ENCODE data around the gene NAALADL1. TPM values are rescaled to one million over a fixed set of nuclear protein-coding genes. Genes with fewer than 3 reads are reported as not detected.

The NAALADL1 gene
- total RNA-seq, 3 donors from 2014 or later: 6.9 to 57.7 (median 32.6) TPM

GRCh38 chr11:65102142-65103095, 44.1 kb upstream of the NAALADL1 start:
- no peak for ATAC-seq
- Histone ChIP-seq H3K4me1 (ENCODE audit: low read depth) (peaks cover 4% of the 10 kb centered on the region), H3K36me3 (ENCODE audit: low read depth) (no peaks in the 10 kb centered on the region), H3K4me3 (no peak overlapping the region), H3K9me3 (no peaks in the 10 kb centered on the region)
- no peak for TF ChIP-seq CTCF (IDR thresholded peaks at IDR 0.05)
- intact Hi-C loops (cut with DNase I, micrococcal nuclease): no loop called here
- DNase-seq: no peak

- Histone ChIP-seq H3K4me1 (ENCODE audit: low read depth) (peaks cover 14% of the 10 kb centered on the region), H3K9me3 (no peaks in the 10 kb centered on the region), H3K36me3 (ENCODE audit: low read depth) (no peaks in the 10 kb centered on the region), H3K4me3 (no peak overlapping the region)
- TF ChIP-seq CTCF (IDR thresholded peaks at IDR 0.05): no peak
- no peak for ATAC-seq
- DNase-seq: no peak
- intact Hi-C loops (cut with DNase I, micrococcal nuclease): no loop called here
Measured at GRCh38 chr11:65100674-65101350, 42.5 kb upstream of the NAALADL1 start.

- Histone ChIP-seq H3K4me1 (ENCODE audit: low read depth) (peaks cover 17% of the 10 kb centered on the region), H3K4me3 (peak overlapping the region; percentile 56), H3K36me3 (ENCODE audit: low read depth) (no peaks in the 10 kb centered on the region), H3K9me3 (no peaks in the 10 kb centered on the region)
- intact Hi-C loops (cut with DNase I, micrococcal nuclease): no loop called here
- DNase-seq (no peak), ATAC-seq (no peak)
- no peak for TF ChIP-seq CTCF (IDR thresholded peaks at IDR 0.05)
Measured at GRCh38 chr11:65096926-65097325, 38.6 kb upstream of the NAALADL1 start.

- Histone ChIP-seq H3K4me1 (ENCODE audit: low read depth) (peaks cover 17% of the 10 kb centered on the region), H3K4me3 (peak within 1 kb of the TSS; percentile 56), H3K36me3 (ENCODE audit: low read depth) (no peaks in the 10 kb centered on the region), H3K9me3 (no peaks in the 10 kb centered on the region)
- ATAC-seq (peak; percentile 99), DNase-seq (peak; percentile 90 to 94 (median 94))
- TF ChIP-seq CTCF (IDR thresholded peaks at IDR 0.05): no peak
- intact Hi-C loops (cut with DNase I, micrococcal nuclease): no loop called here
Measured at GRCh38 chr11:65095974-65096806, 37.8 kb upstream of the NAALADL1 start, which contains the start of gene VPS51. VPS51 (plus strand) TSS chr11:65096214; CDS start chr11:65096251, 37 bp downstream.

GRCh38 chr11:65095427-65095826, 37.1 kb upstream of the NAALADL1 start:
- intact Hi-C loops (cut with DNase I, micrococcal nuclease): no loop called here
- no peaks in the 10 kb centered on the region for H3K9me3 ChIP-seq
- DNase-seq: no peak
- ATAC-seq: no peak
- no peak for TF ChIP-seq CTCF (IDR thresholded peaks at IDR 0.05)
- peaks cover 17% of the 10 kb centered on the region for H3K4me1 ChIP-seq (ENCODE audit: low read depth)
- H3K4me3 ChIP-seq: no peak overlapping the region
- no peaks in the 10 kb centered on the region for H3K36me3 ChIP-seq (ENCODE audit: low read depth)
